GM19035 (cell line): Measurements from ENCODE around the gene NBEA.
"Not testable (repeated sequence)": the region's sequence is repeated elsewhere in the genome, so short reads cannot be mapped to it uniquely, and the experiment has no call there.

Experiments
- ATAC-seq: cut with Tn5 transposase; IDR thresholded peaks from one replicate; pipeline ENCODE4 v1.9.1; 2021; ENCODE audit not compliant: unreplicated experiment

NBEA gene, protein sequence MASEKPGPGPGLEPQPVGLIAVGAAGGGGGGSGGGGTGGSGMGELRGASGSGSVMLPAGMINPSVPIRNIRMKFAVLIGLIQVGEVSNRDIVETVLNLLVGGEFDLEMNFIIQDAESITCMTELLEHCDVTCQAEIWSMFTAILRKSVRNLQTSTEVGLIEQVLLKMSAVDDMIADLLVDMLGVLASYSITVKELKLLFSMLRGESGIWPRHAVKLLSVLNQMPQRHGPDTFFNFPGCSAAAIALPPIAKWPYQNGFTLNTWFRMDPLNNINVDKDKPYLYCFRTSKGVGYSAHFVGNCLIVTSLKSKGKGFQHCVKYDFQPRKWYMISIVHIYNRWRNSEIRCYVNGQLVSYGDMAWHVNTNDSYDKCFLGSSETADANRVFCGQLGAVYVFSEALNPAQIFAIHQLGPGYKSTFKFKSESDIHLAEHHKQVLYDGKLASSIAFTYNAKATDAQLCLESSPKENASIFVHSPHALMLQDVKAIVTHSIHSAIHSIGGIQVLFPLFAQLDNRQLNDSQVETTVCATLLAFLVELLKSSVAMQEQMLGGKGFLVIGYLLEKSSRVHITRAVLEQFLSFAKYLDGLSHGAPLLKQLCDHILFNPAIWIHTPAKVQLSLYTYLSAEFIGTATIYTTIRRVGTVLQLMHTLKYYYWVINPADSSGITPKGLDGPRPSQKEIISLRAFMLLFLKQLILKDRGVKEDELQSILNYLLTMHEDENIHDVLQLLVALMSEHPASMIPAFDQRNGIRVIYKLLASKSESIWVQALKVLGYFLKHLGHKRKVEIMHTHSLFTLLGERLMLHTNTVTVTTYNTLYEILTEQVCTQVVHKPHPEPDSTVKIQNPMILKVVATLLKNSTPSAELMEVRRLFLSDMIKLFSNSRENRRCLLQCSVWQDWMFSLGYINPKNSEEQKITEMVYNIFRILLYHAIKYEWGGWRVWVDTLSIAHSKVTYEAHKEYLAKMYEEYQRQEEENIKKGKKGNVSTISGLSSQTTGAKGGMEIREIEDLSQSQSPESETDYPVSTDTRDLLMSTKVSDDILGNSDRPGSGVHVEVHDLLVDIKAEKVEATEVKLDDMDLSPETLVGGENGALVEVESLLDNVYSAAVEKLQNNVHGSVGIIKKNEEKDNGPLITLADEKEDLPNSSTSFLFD (N-terminal part only)

DNA sequence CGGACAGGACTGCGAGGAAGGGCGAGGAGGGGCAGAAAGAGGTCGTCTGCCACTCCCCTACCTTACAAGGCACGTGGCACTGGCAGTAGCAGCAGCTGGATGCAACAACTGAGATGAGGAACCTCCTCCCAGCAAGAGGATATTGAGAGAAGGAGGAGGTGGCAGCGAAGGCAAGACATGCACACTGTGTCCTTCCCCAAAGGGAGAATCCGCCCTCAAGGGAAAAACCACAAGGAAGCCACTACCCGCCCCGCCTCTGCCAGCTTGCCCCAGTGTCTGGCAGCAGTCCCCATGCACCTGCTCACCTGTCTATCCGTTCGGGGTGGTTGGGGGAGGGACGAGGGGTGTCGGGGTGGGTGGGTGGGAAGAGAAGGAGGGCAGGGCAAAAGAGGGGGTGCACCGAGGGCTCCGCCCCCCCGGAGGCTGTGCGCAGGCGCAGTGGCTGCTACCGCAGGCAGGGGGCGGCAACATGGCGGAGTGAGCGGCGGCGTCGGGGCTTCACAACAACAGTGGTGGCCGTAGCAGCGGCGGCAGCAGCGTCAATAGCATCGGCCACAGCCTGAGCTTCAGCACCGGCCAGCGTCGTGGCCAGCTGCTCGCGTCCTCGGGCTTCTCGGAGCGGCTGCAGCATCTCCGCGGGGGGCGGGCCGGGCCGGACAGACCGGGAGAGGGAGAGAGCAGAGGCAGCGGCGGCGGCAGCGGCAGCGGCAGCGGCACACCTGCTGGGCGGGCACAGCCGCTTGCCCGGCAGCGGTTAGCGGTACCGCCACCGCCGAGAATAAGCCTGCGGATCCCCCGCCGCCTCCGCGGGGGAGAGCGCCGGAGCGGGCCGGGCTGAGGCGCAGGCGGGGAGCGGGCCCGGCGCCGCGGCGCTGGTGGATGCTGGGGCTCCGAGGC is at the start of gene NBEA:
NBEA (plus strand) TSS at position 436 of the 897 bp plus-strand sequence. CDS start 551 bp downstream, outside the sequence.
- peak; percentile 76 for ATAC-seq

DNA sequence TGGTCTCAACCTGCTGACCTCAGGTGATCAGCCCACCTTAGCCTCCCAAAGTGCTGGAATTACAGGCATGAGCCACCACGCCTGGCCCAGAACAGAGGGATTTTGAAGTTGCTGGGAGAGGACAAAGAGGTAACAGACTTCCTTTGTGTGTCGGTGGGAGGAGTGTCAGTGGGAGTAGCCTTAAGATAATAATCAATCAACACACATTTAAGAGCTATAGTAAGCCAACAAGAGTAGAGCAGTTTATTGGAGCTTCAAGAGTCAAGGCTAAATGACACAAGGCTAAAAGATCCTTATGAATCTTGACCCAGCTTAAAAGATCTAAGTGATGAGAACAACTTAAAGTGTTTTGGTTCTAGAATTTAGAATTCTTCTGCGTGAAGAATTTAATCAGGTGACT is 47.3 kb upstream of the NBEA start:
- no peak for ATAC-seq

DNA sequence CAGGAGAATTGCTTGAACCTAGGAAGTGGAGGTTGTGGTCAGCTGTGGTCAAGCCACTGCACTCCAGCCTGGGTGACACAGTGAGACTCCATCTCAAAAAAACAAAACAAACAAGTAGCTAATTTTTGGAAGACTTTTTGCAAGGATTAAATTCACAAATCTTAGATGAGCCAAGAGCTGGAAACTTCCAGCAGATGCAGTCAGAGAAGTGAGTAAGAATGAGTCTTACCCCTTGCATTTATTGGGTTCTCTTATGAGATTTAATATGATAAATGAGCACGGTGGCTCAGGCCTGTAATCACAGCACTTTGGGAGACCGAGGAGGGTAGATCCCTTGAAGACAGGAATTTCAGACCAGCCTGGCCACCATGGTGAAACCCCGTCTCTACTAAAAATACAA is 44.9 kb upstream of the NBEA start:
- no peak for ATAC-seq

DNA sequence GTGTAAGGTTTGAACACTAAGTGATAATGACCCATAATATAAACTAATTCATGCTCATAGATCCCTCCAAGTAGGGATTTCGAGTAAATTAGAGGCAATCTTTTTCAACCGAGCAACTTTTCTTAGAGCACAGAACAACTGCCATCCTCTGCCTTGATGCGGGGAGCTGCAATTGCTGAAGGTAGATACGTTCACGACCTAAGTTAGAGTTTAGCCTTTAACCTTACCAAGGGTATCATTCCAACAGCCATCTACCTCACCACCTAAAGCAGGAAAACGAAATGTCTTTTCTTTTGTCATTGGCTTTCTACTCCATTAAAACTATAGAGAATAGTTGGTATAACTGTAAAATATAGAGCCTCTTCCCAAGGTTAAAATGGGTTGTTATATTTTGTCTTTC is 42.2 kb upstream of the NBEA start:
- no peak for ATAC-seq

DNA sequence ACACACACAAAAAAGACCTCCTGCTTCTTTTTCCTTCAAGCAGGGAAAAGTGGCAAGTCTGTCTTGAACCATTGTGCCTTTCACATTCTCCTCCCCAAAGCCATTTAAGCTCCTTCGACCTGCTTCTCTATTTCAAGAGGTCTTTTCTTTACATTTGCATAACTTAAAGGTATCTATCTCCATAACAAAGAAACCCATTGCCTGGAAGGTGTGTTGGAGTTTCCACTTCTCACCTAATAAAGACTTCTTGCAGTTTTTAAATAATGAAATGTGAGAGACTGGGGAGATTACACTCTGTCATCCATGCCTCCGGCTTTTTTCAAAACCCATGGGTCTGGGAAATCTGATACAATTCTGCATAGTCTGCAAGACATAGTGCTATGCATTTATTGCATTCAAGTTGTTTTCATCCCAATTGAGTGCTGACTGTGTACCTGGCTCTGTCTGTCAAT is 41.8 kb upstream of the NBEA start:
- no peak for ATAC-seq

DNA sequence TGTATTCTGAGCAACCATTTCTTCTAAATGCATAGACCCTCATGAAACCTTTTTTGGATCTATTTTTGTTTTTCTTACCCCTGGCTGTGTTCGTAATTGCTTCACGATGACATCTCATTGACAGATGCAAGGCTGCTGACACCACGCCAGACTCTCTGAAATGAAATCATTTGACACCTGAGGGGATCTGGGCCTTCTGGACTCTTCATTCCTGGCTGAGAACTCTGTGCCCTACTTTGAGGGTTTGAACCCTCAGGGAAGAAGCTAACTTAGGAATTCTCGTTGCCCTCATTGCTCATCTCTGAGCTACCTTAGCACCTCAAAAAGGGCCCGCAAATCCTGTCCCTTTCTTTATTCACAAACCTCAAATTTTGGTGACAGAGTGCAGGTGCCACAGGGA is 40.5 kb upstream of the NBEA start:
- no peak for ATAC-seq

DNA sequence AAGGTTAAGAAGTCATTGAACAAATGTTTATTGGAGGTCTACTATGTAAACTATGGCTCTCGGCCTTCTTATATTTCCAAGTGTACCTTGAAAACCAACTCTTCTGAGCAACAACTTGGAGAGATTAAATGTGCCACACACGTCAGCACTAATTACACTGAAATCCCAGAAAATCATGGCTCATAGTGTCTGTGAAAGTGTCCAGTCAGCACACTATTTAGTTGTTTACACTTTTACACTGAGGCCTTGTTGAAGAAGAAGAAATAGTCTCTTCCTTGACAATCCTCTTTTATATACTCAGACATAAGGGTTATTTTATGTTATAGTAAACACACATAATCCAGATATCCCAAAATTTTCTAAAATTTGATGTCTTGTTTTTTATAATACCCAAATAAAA is 30.9 kb upstream of the NBEA start:
- no peak for ATAC-seq

DNA sequence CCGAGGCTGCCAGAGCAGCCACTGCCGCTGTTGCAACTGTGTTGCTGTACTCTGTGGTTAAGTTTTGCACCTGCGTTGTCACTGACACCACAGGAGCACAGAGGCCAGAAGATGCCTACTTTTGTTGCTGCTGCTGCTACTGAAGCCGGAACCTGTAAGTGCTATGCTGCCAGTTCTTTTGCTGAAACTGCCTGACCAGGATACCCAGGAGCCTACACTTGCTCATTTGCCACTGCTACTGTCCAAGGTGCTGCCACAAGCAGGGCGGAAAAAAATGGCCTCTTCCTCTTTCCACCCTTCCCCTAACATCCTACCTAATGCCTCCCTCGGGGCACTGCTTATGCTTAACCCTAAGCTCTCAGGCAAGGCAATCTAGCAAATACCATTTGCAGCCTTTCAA is 29.0 kb upstream of the NBEA start:
- no peak for ATAC-seq

DNA sequence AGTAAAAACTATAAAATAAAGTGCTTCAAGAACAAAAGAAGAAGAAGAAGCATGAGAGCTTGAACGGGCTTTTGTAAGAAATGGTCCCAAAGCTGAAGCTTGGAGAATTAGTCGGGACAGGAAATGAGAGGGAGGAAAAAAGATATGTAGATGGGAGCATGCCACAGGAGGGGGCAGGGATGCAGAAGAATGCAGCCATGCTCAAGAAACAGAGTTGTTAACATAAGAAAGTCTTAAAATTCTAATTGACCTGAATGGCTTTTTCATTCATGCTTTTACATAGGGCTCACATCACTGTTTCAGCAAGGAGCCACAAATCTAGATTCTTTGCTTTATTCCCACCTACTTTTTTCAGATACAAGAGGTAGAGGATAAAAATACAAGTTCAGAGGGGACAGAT is 27.7 kb upstream of the NBEA start:
- no peak for ATAC-seq

DNA sequence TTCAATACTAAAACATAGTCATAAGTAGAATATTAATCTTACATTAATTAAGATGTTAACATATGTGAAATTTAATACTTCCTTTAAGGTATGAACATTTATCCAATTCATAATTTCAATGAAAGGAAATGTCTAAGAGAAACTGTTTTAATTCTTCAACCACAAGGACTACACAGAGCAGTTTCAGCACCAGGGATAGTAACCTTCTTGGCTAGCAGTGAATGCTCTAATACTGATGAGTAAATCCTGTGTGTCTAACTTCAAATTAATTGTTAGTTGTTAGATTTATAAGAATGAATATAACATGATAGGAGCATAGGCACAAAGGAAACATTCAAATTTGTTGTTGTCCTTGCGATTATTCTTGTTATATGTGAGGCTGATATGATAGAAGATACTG is 15.6 kb upstream of the NBEA start:
- ATAC-seq = no peak

DNA sequence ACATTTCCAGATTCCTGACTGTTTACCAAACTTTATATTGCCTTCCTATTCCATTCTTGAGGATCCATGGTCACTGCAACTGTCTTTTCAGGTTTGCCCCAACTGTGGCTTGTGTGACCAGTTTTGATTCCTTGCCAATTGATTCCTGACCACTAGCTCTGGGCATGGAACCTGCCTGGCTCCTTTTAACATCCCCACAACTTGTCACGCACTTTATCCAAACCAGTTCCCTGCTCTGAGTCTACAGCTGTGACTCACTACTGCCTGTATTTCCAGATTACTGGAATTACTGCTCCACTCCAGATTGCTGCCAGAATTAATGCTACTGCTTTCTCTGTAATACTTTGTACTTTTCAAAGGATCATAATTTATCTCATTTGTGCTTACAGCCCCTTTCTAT is 13.4 kb upstream of the NBEA start:
- ATAC-seq = not testable (repeated sequence)

DNA sequence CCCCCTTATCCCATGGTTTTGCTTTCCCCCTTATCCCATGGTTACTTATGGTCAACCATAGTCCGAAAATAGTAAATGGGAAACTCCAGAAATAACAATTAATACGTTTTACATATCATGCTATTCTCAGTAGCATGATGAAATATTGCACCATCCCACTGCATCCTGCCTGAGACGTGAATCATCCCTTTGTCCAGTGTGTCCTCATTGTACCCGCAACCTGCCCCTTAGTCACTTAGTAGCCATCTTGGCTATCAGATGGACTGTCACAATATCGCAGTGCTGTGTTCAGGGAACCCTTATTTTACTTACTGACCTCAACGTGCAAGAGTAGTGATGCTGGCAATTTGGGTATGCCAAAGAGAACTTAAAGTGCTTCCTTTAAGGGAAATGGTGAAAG is 10.5 kb upstream of the NBEA start:
- ATAC-seq = no peak

DNA sequence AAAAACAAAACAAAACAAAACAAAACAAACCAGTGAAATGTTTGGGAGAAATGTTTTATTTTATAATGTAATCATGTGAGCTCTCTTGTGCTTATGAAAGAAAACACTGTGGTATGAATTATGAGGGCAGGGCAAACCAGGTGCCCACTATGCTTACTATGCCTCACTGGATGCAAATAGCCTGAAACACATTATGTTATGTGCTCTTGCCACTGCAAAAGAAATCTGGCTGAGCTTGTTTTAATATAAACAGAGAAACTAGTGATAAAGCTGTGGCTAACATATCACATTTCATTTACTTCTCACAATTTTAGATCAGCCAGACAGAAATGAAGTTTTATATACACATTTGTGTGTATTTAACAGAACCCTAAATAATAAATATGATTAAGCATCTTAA is 8.7 kb upstream of the NBEA start:
- ATAC-seq = no peak

DNA sequence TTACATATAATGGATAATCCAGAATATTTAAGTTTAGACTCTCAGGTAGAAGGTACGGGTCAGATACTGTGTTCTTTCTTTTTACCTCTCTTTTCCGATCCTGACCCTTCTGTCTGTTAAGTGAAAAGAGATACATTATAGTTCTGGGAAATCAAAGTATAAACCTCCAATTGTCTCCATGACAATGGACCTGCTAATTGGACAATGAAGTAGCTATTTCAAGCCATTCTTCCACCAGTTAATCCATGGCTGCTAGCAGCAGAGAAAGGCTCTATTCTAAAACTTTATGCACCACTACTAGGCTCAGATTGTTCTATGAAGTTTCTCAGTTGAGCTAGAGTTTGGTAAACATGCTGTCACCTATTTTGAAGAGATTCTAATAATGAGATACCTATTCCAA is 8.3 kb upstream of the NBEA start:
- ATAC-seq = no peak

DNA sequence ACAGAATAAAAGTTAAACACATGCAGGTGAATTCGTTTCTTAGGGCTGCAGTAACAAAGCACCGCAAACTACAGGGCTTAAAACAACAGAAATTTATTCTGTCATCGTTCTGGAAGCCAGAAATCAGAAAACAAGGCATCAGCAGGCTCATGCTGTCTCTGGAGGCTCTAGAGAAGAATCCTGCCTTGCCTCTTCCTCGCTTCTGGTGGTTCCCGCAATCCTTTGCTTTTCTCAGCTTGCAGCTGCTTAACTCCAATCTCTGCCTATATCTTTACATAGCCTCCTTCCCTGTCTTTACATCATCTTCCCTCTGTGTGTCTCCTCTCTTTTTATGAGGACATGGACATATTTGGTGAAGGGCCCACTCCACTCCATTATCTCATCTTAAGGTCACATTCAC is 6.2 kb upstream of the NBEA start:
- ATAC-seq = no peak

DNA sequence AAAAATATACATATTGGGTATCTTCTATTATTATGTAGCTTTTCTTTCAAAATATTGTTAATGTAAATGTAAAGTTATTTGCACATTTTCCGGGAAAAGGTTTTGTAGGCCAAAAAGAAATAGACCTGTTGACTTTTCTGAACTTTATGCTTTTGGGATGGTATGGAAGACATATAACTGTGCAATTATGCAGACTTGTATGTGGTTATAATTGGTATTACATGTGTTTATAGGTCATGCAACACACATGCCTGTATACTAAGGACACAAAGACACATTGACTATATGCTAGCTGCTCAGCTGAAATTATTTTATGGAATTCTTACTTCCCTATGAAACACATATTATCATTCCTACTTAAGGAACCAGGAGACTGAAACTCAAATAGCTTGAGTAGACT is 2.3 kb upstream of the NBEA start:
- no peak for ATAC-seq

DNA sequence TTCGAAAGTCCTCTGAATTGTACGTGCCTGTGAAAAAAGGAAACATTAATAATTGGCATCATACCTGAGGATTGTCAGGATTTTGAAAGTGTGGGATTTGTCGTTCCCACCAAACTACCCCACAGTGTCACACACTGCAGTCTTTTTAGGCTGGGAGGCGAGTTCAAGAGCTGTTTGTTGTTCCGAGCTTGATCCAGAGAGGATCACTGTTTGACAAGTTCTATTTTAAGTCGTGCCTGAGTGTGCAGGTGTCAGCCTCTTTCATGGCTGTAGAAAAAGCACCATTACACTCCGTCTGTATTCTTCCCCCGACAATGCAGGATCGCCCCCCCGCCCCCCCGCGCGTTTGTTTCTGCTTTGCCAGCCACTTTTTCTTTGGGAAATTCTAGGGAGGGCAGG is 635 bp upstream of the NBEA start:
- ATAC-seq = no peak

DNA sequence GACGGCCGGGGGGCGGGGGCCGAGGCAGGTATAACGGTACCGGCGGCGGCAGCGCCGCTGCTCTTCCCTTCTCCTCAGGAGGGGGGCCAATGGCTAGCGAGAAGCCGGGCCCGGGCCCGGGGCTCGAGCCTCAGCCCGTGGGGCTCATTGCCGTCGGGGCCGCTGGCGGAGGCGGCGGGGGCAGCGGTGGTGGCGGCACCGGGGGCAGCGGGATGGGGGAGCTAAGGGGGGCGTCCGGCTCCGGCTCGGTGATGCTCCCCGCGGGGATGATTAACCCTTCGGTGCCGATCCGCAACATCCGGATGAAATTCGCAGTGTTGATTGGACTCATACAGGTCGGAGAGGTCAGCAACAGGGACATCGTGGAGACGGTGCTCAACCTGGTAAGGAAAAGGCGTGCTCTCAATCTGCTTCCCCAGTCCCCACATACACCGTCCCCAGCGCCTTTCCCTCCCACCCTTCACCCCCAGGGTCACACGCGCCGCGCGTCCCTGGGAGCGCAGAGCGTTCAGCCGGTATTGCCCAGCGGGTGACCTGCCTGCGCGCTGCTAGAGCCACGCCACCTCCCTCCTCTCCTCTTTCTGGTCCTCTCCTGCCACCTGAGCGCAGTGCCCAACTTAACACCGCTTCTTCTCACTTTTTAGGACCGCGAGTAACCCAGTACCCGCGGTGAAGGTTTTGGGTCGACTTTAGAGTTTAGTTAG is 814 bp downstream of the NBEA start:
- ATAC-seq = peak; percentile 21

DNA sequence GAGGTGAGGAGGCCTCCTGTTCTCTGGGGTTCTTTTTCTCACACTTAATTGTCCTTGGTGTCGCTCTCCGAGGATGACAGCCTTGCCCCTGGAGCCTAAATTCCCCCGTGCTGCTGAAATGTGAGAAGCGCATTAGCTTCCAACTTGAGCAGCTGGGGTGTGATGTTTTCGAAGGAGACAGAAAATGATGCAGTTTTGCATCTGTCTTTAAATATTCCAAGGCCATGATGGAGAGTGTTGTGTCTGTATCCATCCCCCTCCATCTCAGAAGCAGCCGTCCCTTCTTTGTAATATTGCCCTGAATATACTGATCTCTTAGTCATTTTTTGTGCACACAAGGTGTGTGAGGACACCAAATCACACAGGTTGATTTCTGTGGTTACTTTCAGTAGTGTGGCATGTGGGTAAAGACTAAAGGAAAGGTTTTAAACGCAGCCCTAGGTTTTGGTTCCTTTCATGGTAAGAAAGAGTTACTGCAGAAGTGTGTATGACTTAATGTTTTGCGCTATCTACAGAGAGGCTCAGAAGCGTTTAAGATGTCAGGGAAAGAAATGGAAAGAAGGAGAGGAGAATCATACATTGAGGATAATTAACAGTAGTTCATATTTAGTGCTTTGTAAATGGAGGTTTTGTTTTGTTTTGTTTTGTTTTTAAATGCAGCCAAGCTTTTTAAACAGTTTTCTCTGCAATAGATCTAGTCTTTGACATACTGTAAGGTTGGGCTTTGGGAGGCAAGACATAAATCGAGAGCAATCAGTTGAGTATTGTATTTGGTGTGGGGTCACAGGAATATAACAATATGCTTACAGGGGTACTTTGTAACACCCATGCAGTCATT is 1.6 kb downstream of the NBEA start:
- ATAC-seq = no peak
